ENCODE measurements around the gene PARP16. TPM values are rescaled to one million over a fixed set of nuclear protein-coding genes. Genes with fewer than 3 reads are reported as not detected.
"Not testable (repeated sequence)": the region's sequence is repeated elsewhere in the genome, so short reads cannot be mapped to it uniquely, and the experiment has no call there.

Gene PARP16
- total and polyA plus RNA-seq, 3 donors from 2014 or later = 12.3 to 30.9 (median 24.3) TPM

DNA sequence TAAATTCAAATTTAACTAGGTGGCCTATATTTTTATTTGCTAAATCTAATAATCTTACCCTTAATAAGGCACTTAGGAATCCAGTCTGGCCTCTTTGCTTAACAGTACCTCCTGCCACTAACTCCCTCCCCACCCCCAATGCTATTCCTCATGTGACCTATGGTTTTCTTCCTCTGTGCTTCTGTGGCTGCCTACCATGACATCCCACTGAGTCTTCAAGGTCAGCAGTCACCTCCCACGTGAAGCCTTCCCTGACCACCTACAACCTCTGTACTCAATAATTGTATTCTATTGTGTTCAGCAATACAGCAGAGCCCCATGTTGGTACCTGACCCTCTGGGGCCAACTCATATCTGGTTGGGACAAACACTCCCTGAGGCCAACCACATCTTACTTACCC is 9.7 kb downstream of the PARP16 start:
- Histone ChIP-seq H3K9me3 (no peaks in the 10 kb centered on the region), H3K4me1 (peaks cover 5% of the 10 kb centered on the region), H3K27ac (no peak overlapping the region), H3K36me3 (ENCODE audit: low read depth, missing control alignments) (no peaks in the 10 kb centered on the region), H3K27me3 (no peaks in the 10 kb centered on the region), H3K4me3 (no peak overlapping the region)
- DNase-seq = no peak
- intact Hi-C loops (cut with DNase I; ENCODE audit: low total_unique reads) = no loop called here
- 57 to 60% methylated on average over 1 of the region's 1 CpG for WGBS, 2 donors
- no peak for TF ChIP-seq POLR2A (IDR thresholded peaks at IDR 0.05)
- TF ChIP-seq, protein P1, sequence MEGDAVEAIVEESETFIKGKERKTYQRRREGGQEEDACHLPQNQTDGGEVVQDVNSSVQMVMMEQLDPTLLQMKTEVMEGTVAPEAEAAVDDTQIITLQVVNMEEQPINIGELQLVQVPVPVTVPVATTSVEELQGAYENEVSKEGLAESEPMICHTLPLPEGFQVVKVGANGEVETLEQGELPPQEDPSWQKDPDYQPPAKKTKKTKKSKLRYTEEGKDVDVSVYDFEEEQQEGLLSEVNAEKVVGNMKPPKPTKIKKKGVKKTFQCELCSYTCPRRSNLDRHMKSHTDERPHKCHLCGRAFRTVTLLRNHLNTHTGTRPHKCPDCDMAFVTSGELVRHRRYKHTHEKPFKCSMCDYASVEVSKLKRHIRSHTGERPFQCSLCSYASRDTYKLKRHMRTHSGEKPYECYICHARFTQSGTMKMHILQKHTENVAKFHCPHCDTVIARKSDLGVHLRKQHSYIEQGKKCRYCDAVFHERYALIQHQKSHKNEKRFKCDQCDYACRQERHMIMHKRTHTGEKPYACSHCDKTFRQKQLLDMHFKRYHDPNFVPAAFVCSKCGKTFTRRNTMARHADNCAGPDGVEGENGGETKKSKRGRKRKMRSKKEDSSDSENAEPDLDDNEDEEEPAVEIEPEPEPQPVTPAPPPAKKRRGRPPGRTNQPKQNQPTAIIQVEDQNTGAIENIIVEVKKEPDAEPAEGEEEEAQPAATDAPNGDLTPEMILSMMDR (IDR thresholded peaks at IDR 0.05) = no peak

- intact Hi-C loops (cut with DNase I; ENCODE audit: low total_unique reads) = no loop called here
- Histone ChIP-seq H3K9me3 (no peaks in the 10 kb centered on the region), H3K4me1 (peaks cover 6% of the 10 kb centered on the region), H3K27ac (no peak overlapping the region), H3K4me3 (no peak overlapping the region), H3K36me3 (ENCODE audit: low read depth, missing control alignments) (no peaks in the 10 kb centered on the region), H3K27me3 (no peaks in the 10 kb centered on the region)
- WGBS, 2 donors = 56 to 79% methylated on average over 2 of the region's 2 CpGs
- TF ChIP-seq POLR2A (IDR thresholded peaks at IDR 0.05) = no peak
- TF ChIP-seq, protein P1 (IDR thresholded peaks at IDR 0.05) = no peak
- no peak for DNase-seq
Measured at GRCh38 chr15:65275728-65276126, 11.0 kb downstream of the PARP16 start.

GRCh38 chr15:65275104-65275727 is 11.5 kb downstream of the PARP16 start:
- DNase-seq = no peak
- TF ChIP-seq, protein P1 (IDR thresholded peaks at IDR 0.05) = no peak
- no peak for TF ChIP-seq POLR2A (IDR thresholded peaks at IDR 0.05)
- no peaks in the 10 kb centered on the region for H3K27me3 ChIP-seq
- H3K36me3 ChIP-seq (ENCODE audit: low read depth, missing control alignments) = no peaks in the 10 kb centered on the region
- H3K4me1 ChIP-seq = peaks cover 9% of the 10 kb centered on the region
- H3K9me3 ChIP-seq = no peaks in the 10 kb centered on the region
- no peak overlapping the region for H3K27ac ChIP-seq
- H3K4me3 ChIP-seq = no peak overlapping the region
- intact Hi-C loops (cut with DNase I; ENCODE audit: low total_unique reads) = no loop called here
- WGBS, 2 donors = 91 to 92% methylated on average over 4 of the region's 4 CpGs

DNA sequence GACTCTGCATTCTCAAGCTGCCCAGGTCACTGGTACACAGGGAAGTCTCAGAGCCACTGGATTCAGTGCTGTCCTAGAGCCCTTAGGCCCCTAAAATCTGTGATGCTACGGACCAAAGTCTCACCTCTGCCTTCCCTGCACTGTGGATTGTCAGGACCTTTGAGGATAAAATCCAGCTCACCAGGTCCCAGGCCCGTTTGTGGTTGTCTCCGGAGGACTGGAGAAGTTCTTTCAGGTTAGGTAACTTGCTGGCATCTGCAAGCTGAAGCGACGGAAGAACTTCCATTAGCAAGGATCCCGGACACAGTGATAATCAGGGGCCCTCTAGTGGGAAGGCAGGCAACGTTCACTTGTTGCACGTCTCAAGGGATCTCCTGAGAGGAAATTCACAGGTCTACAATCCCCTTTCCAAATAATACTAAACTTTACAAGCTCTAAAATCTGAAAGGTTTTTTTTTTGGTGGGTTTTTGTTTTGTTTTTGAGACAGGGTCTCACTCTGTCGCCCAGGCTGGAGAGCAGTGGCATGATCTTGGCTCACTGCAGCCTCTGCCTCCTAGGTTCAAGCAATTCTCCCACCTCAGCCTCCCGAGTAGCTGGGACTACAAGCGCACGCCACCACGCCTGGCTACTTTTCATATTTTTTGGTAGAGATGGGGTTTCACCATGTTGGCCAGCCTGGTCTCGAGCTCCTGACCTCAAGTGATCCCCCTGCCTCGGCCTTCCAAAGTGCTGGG is 15.7 kb downstream of the PARP16 start:
- peak; percentile 86 for DNase-seq
- TF ChIP-seq, protein P1 (IDR thresholded peaks at IDR 0.05) = peak; percentile 54 to 74 (median 65)
- 57 to 61% methylated on average over 14 to 15 of the region's 15 CpGs for WGBS, 2 donors
- not testable (repeated sequence) for H3K4me3 ChIP-seq; H3K27me3 ChIP-seq; H3K9me3 ChIP-seq; H3K4me1 ChIP-seq; H3K27ac ChIP-seq; H3K36me3 ChIP-seq (ENCODE audit: low read depth, missing control alignments)
- intact Hi-C loops (cut with DNase I; ENCODE audit: low total_unique reads) = loop anchor here (5.0 kb wide), 1 partner anchor 84 kb away; the partner anchor contains the start of gene CLPX

All from testis (tissue), 3 donors.